Liver (tissue), 9 donors: ENCODE data around the gene MAP3K5. TPM values are rescaled to one million over a fixed set of nuclear protein-coding genes. Genes with fewer than 3 reads are reported as not detected.
A peak's percentile ranks its signal among the peaks of the same experiment; 100 is the strongest.

Experiments used
- DNase-seq: peaks from one replicate; pipeline ENCODE4 v3.0.0-alpha.2; 2017; ENCODE audit warnings: low spot score
- H3K27ac ChIP-seq, 2 donors: one replicate each; pipeline ENCODE4 v1.7.0; 2013; ENCODE audit warnings: inconsistent platforms in 2 of 2, low read length in 2 of 2, control low read depth in 1 of 2, low read depth in 1 of 2, mild to moderate bottlenecking in 1 of 2
- H3K27me3 ChIP-seq, 4 donors: one replicate each; pipeline versions ENCODE4 v1.6.1 to v1.7.0; 2013; ENCODE audit warnings: low read length in 3 of 4, inconsistent platforms in 1 of 4, mild to moderate bottlenecking in 1 of 4, moderate library complexity in 1 of 4; ENCODE audit not compliant: control insufficient read depth in 4 of 4, insufficient read depth in 4 of 4
- H3K36me3 ChIP-seq, 4 donors: one replicate each; pipeline versions ENCODE4 v1.6.1 to v1.7.0; 2013; ENCODE audit warnings: low read length in 3 of 4, mild to moderate bottlenecking in 3 of 4, low read depth in 1 of 4, moderate library complexity in 1 of 4; ENCODE audit not compliant: control insufficient read depth in 4 of 4, insufficient read depth in 3 of 4
- H3K4me1 ChIP-seq, 4 donors: one replicate each; pipeline versions ENCODE4 v1.6.1 to v1.7.0; 2013; ENCODE audit warnings: low read length in 3 of 4, mild to moderate bottlenecking in 3 of 4, moderate library complexity in 1 of 4; ENCODE audit not compliant: control insufficient read depth in 4 of 4, insufficient read depth in 4 of 4
- H3K4me3 ChIP-seq, 3 donors: one replicate each; pipeline versions ENCODE4 v1.6.1 to v1.7.0; 2013; ENCODE audit warnings: low read length in 3 of 3, control low read depth in 1 of 3, low read depth in 1 of 3, mild to moderate bottlenecking in 1 of 3
- H3K9ac ChIP-seq, 2 donors: one replicate each; pipeline ENCODE4 v1.7.0; 2013; ENCODE audit warnings: low read length in 2 of 2, mild to moderate bottlenecking in 2 of 2, moderate library complexity in 2 of 2, control low read depth in 1 of 2, low read depth in 1 of 2
- H3K9me3 ChIP-seq, 4 donors: one replicate each; pipeline versions ENCODE4 v1.6.1 to v1.7.0; 2013; ENCODE audit warnings: low read length in 3 of 4; ENCODE audit not compliant: control insufficient read depth in 4 of 4
- ATF3 ChIP-seq: IDR thresholded peaks from 2 replicates; pipeline ENCODE4 v1.6.1; 2016; ENCODE audit warnings: antibody characterized with exemption
- CTCF ChIP-seq: fragments of 150-350 bp; IDR thresholded peaks from 2 replicates; pipeline ENCODE4 v1.5.1; 2017; ENCODE audit warnings: improper control_type of control experiment, low read depth, low read length; ENCODE audit not compliant: missing input control
- EGR1 ChIP-seq, 2 donors: IDR thresholded peaks; 2 replicates each; pipeline ENCODE4 v1.6.1; 2016 to 2018; ENCODE audit warnings: antibody characterized with exemption in 2 of 2, low read depth in 2 of 2
- FOXA1 ChIP-seq: IDR thresholded peaks from 2 replicates; pipeline ENCODE4 v1.6.1; 2016; ENCODE audit warnings: antibody characterized with exemption
- FOXA2 ChIP-seq: IDR thresholded peaks from 2 replicates; pipeline ENCODE4 v1.6.1; 2016; ENCODE audit warnings: antibody characterized with exemption
- GABPA ChIP-seq, 2 donors: IDR thresholded peaks in 1 of 2; conservative IDR thresholded peaks in 1 of 2; 2 replicates each; pipeline ENCODE4 v1.6.1; 2016; ENCODE audit warnings: antibody characterized with exemption in 2 of 2, mild to moderate bottlenecking in 1 of 2, moderate library complexity in 1 of 2
- HNF4A ChIP-seq, 2 donors: conservative IDR thresholded peaks; 2 replicates each; pipeline ENCODE4 v1.6.1; 2016; ENCODE audit warnings: antibody characterized with exemption in 2 of 2, mild to moderate bottlenecking in 2 of 2
- HNF4G ChIP-seq: IDR thresholded peaks from 2 replicates; pipeline ENCODE4 v1.6.1; 2016; ENCODE audit warnings: antibody characterized with exemption
- JUND ChIP-seq, 2 donors: IDR thresholded peaks; 2 replicates each; pipeline ENCODE4 v1.6.1; 2016; ENCODE audit warnings: antibody characterized with exemption in 2 of 2
- NR2F2 ChIP-seq: IDR thresholded peaks from 2 replicates; pipeline ENCODE4 v1.6.1; 2016; ENCODE audit warnings: antibody characterized with exemption
- RAD21 ChIP-seq, 2 donors: IDR thresholded peaks; 2 replicates each; pipeline ENCODE4 v1.6.1; 2016; ENCODE audit warnings: antibody characterized with exemption in 2 of 2, mild to moderate bottlenecking in 2 of 2
- RXRA ChIP-seq, 2 donors: IDR thresholded peaks; 2 replicates each; pipeline ENCODE4 v1.6.1; 2017 to 2018; ENCODE audit warnings: antibody characterized with exemption in 2 of 2, mild to moderate bottlenecking in 1 of 2
- SP1 ChIP-seq: IDR thresholded peaks from 2 replicates; pipeline ENCODE4 v1.6.1; 2018; ENCODE audit warnings: antibody characterized with exemption, mild to moderate bottlenecking
- TAF1 ChIP-seq: conservative IDR thresholded peaks from 2 replicates; pipeline ENCODE4 v1.6.1; 2016; ENCODE audit warnings: antibody characterized with exemption, mild to moderate bottlenecking
- YY1 ChIP-seq: IDR thresholded peaks from 2 replicates; pipeline ENCODE4 v1.6.1; 2016; ENCODE audit warnings: antibody characterized with exemption, mild to moderate bottlenecking
- ZBTB33 ChIP-seq: IDR thresholded peaks from 2 replicates; pipeline ENCODE4 v1.6.1; 2016; ENCODE audit warnings: antibody characterized with exemption
- WGBS: extraction: QIAGEN DNeasy Blood & Tissue Kit; methylation state at CpG from one replicate; pipeline ENCODE4 v1.1.7; 2013; 5-methylcytosine and 5-hydroxymethylcytosine counted together
- polyA plus RNA-seq, 2 donors: library from polyadenylated mRNA; stranded (reverse) in 1 of 2; unstranded in 1 of 2; fragments of 200-250 nt in 1 of 2; fragments of >200 nt in 1 of 2; fragmentation: Nextera tagmentation in 1 of 2; extraction: Ambion mirVana in 1 of 2; gene quantifications; one replicate each; pipeline versions ENCODE4 v1.2.1 to v1.2.3, GENCODE V29; 2013 to 2015
- total RNA-seq, 2 donors: library from RNA; depleted of rRNA; stranded (reverse); fragments of >200 nt; gene quantifications; one replicate each; pipeline ENCODE4 v1.2.3, GENCODE V29; 2014
- TF ChIP-seq, protein P1 (sequence below): IDR thresholded peaks from 2 replicates; pipeline ENCODE4 v1.6.1; 2016; ENCODE audit warnings: antibody characterized with exemption
- TF ChIP-seq, protein P2 (sequence below): IDR thresholded peaks from 2 replicates; pipeline ENCODE4 v1.6.1; 2016; ENCODE audit warnings: antibody characterized with exemption, mild to moderate bottlenecking
- donor health status: healthy.
- donor health status: healthy.
- donor health status: healthy.
- donor health status: healthy.
- donor health status: healthy.

Gene MAP3K5
- total and polyA plus RNA-seq, 4 donors, result 2.9 to 18.0 (median 5.5) TPM

- Histone ChIP-seq H3K4me1 (peaks cover 4 to 15% (median 10%) of the 10 kb centered on the region in 4 donors), H3K27me3 (no peaks in the 10 kb centered on the region), H3K4me3 (no peak overlapping the region), H3K27ac (peak overlapping the region in 1 of 2 donors; percentile 25), H3K36me3 (no peaks in the 10 kb centered on the region), H3K9ac (no peak overlapping the region), H3K9me3 (no peaks in the 10 kb centered on the region)
- WGBS, result 85% methylated on average over 4 of the region's 4 CpGs
- TF ChIP-seq YY1, result no peak
- no peak for TF ChIP-seq CTCF
- no peak for TF ChIP-seq HNF4G
- no peak for TF ChIP-seq ZBTB33
- TF ChIP-seq HNF4A (conservative IDR thresholded peaks at IDR 0.05), result no peak
- TF ChIP-seq, protein P1, sequence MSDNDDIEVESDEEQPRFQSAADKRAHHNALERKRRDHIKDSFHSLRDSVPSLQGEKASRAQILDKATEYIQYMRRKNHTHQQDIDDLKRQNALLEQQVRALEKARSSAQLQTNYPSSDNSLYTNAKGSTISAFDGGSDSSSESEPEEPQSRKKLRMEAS, result no peak
- no peak for DNase-seq
Observed at GRCh38 chr6:136644597-136644952, 147.7 kb downstream of the MAP3K5 start.

GRCh38 chr6:136643850-136644596 is 148.3 kb downstream of the MAP3K5 start:
- peak; percentile 85 for DNase-seq
- WGBS, result 4% methylated on average over 5 of the region's 5 CpGs
- Histone ChIP-seq H3K4me3 (no peak overlapping the region), H3K27ac (peak overlapping the region in 1 of 2 donors; percentile 25), H3K4me1 (peaks cover 4 to 15% (median 10%) of the 10 kb centered on the region in 4 donors), H3K27me3 (no peaks in the 10 kb centered on the region), H3K36me3 (no peaks in the 10 kb centered on the region), H3K9ac (no peak overlapping the region), H3K9me3 (no peaks in the 10 kb centered on the region)
- TF ChIP-seq YY1 (peak; percentile 65), HNF4G (no peak), GABPA (IDR thresholded peaks at IDR 0.05 in 1 of 2, conservative IDR thresholded peaks at IDR 0.05 in 1 of 2) (no peak), ATF3 (no peak), CTCF (peak; percentile 88), RXRA (IDR thresholded peaks at IDR 0.05) (peak; percentile 24 to 45), JUND (IDR thresholded peaks at IDR 0.05) (no peak), HNF4A (conservative IDR thresholded peaks at IDR 0.05) (peak; percentile 9 to 40), RAD21 (IDR thresholded peaks at IDR 0.05) (peak; percentile 98), FOXA2 (no peak), FOXA1 (no peak), ZBTB33 (no peak), NR2F2 (no peak), EGR1 (IDR thresholded peaks at IDR 0.05; ENCODE audit: low read depth in 2 of 2) (no peak), TAF1 (no peak), SP1 (no peak)
- TF ChIP-seq, protein P1, result peak; percentile 17
- TF ChIP-seq, protein P2, sequence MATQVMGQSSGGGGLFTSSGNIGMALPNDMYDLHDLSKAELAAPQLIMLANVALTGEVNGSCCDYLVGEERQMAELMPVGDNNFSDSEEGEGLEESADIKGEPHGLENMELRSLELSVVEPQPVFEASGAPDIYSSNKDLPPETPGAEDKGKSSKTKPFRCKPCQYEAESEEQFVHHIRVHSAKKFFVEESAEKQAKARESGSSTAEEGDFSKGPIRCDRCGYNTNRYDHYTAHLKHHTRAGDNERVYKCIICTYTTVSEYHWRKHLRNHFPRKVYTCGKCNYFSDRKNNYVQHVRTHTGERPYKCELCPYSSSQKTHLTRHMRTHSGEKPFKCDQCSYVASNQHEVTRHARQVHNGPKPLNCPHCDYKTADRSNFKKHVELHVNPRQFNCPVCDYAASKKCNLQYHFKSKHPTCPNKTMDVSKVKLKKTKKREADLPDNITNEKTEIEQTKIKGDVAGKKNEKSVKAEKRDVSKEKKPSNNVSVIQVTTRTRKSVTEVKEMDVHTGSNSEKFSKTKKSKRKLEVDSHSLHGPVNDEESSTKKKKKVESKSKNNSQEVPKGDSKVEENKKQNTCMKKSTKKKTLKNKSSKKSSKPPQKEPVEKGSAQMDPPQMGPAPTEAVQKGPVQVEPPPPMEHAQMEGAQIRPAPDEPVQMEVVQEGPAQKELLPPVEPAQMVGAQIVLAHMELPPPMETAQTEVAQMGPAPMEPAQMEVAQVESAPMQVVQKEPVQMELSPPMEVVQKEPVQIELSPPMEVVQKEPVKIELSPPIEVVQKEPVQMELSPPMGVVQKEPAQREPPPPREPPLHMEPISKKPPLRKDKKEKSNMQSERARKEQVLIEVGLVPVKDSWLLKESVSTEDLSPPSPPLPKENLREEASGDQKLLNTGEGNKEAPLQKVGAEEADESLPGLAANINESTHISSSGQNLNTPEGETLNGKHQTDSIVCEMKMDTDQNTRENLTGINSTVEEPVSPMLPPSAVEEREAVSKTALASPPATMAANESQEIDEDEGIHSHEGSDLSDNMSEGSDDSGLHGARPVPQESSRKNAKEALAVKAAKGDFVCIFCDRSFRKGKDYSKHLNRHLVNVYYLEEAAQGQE, result no peak
